Endothelial cell of umbilical vein (primary cell): ENCODE data around the gene PRIMA1. TPM values are rescaled to one million over a fixed set of nuclear protein-coding genes. Genes with fewer than 3 reads are reported as not detected.

ENCODE experiments used
- BruUV-seq: library from RNA; stranded (reverse); fragments of 400-500 nt; replicated peaks from 2 replicates; lab custom pipeline; 2021; lab: Mats Ljungman, UMichigan
- CTCF ChIA-PET: fragments of 300-600, 350-600 bp; sonication (Branson Sonifier 250); formaldehyde crosslinking; loops from one replicate; lab custom pipeline; 2021; ENCODE audit warnings: antibody characterized with exemption, inconsistent platforms; lab: Charles Lee
- POLR2A ChIA-PET: fragments of 300-600, 350-600 bp; sonication (Branson Sonifier 250); formaldehyde crosslinking; loops from one replicate; lab custom pipeline; 2021; ENCODE audit warnings: antibody characterized with exemption, inconsistent platforms; lab: Charles Lee
- DNase-seq: peaks from one replicate; pipeline ENCODE4 v3.0.0-alpha.2; 2011; ENCODE audit warnings: low read depth, low spot score
- FAIRE-seq: peaks from 2 replicates; lab custom pipeline; 2011; peaks lifted over from hg19 to GRCh38; lab: Jason Lieb, UNC
- H2AFZ ChIP-seq: 2 replicates; pipeline ENCODE4 v1.6.0; 2012; ENCODE audit warnings: low read depth, low read length, control low read depth, inconsistent platforms
- H3K27ac ChIP-seq: 2 replicates; pipeline ENCODE4 v1.5.1; 2011; ENCODE audit warnings: low read depth, mild to moderate bottlenecking, control low read depth, low read length, moderate library complexity; ENCODE audit not compliant: insufficient read depth
- H3K27me3 ChIP-seq, 2 experiments: 2 replicates each; pipeline versions ENCODE4 v1.6.0 to v1.6.1; 2011; ENCODE audit warnings: low read length in 2 of 2, mixed read lengths in 1 of 2; ENCODE audit not compliant: control insufficient read depth in 2 of 2, insufficient read depth in 2 of 2
- H3K36me3 ChIP-seq, 2 experiments: 2 replicates in 1 of 2; 3 replicates in 1 of 2; pipeline ENCODE4 v1.5.1; 2011; ENCODE audit warnings: low read length in 2 of 2, mild to moderate bottlenecking in 1 of 2, moderate library complexity in 1 of 2; ENCODE audit not compliant: control insufficient read depth in 2 of 2, insufficient read depth in 2 of 2; ENCODE audit errors: extremely low read depth in 1 of 2
- H3K4me1 ChIP-seq: 3 replicates; pipeline ENCODE4 v1.5.1; 2011; ENCODE audit warnings: mild to moderate bottlenecking, low read length; ENCODE audit not compliant: control insufficient read depth, insufficient read depth; ENCODE audit errors: extremely low read depth
- H3K4me2 ChIP-seq: 2 replicates; pipeline ENCODE4 v1.6.1; 2011; ENCODE audit warnings: low read length, control low read depth, mixed read lengths; ENCODE audit not compliant: insufficient read depth
- H3K4me3 ChIP-seq, 3 experiments: fragments of 200-600 bp in 1 of 3; sonication (generic), shearing (Covaris generic) in 1 of 3; replicated peaks in 1 of 3; 2 replicates each; pipeline ENCODE4 v1.5.1; 2011 to 2016; ENCODE audit warnings: control low read depth in 3 of 3, low read length in 3 of 3, mild to moderate bottlenecking in 2 of 3, inconsistent platforms in 1 of 3, low read depth in 1 of 3, moderate library complexity in 1 of 3; ENCODE audit not compliant: insufficient read depth in 1 of 3
- H3K79me2 ChIP-seq: 2 replicates; pipeline ENCODE4 v1.6.0; 2012; ENCODE audit warnings: low read length, inconsistent platforms; ENCODE audit not compliant: control insufficient read depth, insufficient read depth
- H3K9ac ChIP-seq: replicated peaks from 2 replicates; pipeline ENCODE3; 2011; ENCODE audit warnings: low read length, control low read depth; ENCODE audit not compliant: insufficient read depth; ENCODE audit errors: extremely low read depth
- H3K9me1 ChIP-seq: replicated peaks from 3 replicates; pipeline ENCODE4 v1.6.0; 2011; ENCODE audit warnings: mild to moderate bottlenecking, low read length; ENCODE audit not compliant: control insufficient read depth, insufficient read depth; ENCODE audit errors: extremely low read depth
- H3K9me3 ChIP-seq: replicated peaks from 2 replicates; pipeline ENCODE4 v1.5.1; 2012; ENCODE audit warnings: low read length, inconsistent platforms; ENCODE audit not compliant: control insufficient read depth, insufficient read depth
- H4K20me1 ChIP-seq: replicated peaks from 2 replicates; pipeline ENCODE3; 2011; ENCODE audit warnings: mild to moderate bottlenecking, low read length; ENCODE audit not compliant: control insufficient read depth, insufficient read depth; ENCODE audit errors: extremely low read depth
- CTCF ChIP-seq, 2 donors: IDR thresholded peaks; 1 replicate in 1 of 2; 2 replicates in 1 of 2; pipeline ENCODE4 v1.5.1; 2011; ENCODE audit warnings: low read length in 2 of 2, mild to moderate bottlenecking in 2 of 2, moderate library complexity in 2 of 2, control low read depth in 1 of 2, inconsistent platforms in 1 of 2, low read depth in 1 of 2; ENCODE audit not compliant: insufficient read depth in 1 of 2; ENCODE audit errors: extremely low read depth in 1 of 2
- EZH2 ChIP-seq: IDR thresholded peaks from 2 replicates; pipeline ENCODE4 v1.6.1; 2012; ENCODE audit warnings: borderline replicate concordance, low read depth, mild to moderate bottlenecking, moderate library complexity, low read length, inconsistent platforms; ENCODE audit not compliant: severe bottlenecking
- GATA2 ChIP-seq: IDR thresholded peaks from 2 replicates; pipeline ENCODE4 v1.7.0; 2011; ENCODE audit warnings: low read depth, mild to moderate bottlenecking, moderate library complexity, mixed read lengths, low read length; ENCODE audit not compliant: insufficient read length, insufficient read depth
- JUN ChIP-seq: IDR thresholded peaks from 2 replicates; pipeline ENCODE4 v1.6.1; 2011; ENCODE audit warnings: borderline replicate concordance, low read depth; ENCODE audit not compliant: insufficient read length, insufficient read depth
- MYC ChIP-seq: IDR thresholded peaks from one replicate; pipeline ENCODE4 v1.6.1; 2011; ENCODE audit warnings: mild to moderate bottlenecking, low read depth, low read length
- POLR2AphosphoS5 ChIP-seq: IDR thresholded peaks from 2 replicates; pipeline ENCODE4 v1.6.1; 2012; ENCODE audit warnings: low read depth, mild to moderate bottlenecking, control low read depth, low read length, moderate library complexity; ENCODE audit not compliant: insufficient read depth
- dilution Hi-C: fragments of 300-500 bp; cut with MboI; formaldehyde crosslinking; loops from one replicate; pipeline ENCODE4 v1.15.0; 2019; ENCODE audit warnings: low sequenced_read_pairs; ENCODE audit not compliant: extremely low pct_ligation_motif_present
- intact Hi-C: fragments of 100-400 bp; cut with micrococcal nuclease; formaldehyde crosslinking; loops from one replicate; pipeline ENCODE4 v1.10.0; 2022
- polyA plus RNA-seq, 4 experiments: library from polyadenylated mRNA; depleted of rRNA in 3 of 4; stranded (reverse) in 3 of 4; unstranded in 1 of 4; fragments of >200 nt; gene quantifications; 2 replicates each; pipeline versions ENCODE4 v1.2.1 to v1.2.3, GENCODE V29; 2011 to 2012; ENCODE audit warnings: missing spikeins in 1 of 4
- total RNA-seq: library from RNA; stranded (reverse); gene quantifications from 2 replicates; pipeline ENCODE4 v1.2.3, GENCODE V29; 2021
- TF ChIP-seq, protein P1 (sequence below): IDR thresholded peaks from 2 replicates; pipeline ENCODE4 v1.6.1; 2011; ENCODE audit not compliant: insufficient read depth, insufficient read length

PRIMA1 gene
- total and polyA plus RNA-seq, 2 donors (not counting 3 experiments of a cell fraction or from before 2014, with no cell fraction given) = not detected

- H2AFZ ChIP-seq = no peak overlapping the region
- no TSS peak for BruUV-seq
- dilution Hi-C loops = no loop called here
- H3K27ac ChIP-seq = no peak overlapping the region
- H3K9me3 ChIP-seq = no peaks in the 10 kb centered on the region
- intact Hi-C loops = no loop called here
- H3K4me3 ChIP-seq = no peak overlapping the region
- POLR2A ChIA-PET = no interaction called here
- no peak overlapping the region for H3K4me2 ChIP-seq
- no peaks in the 10 kb centered on the region for H3K36me3 ChIP-seq
- peaks cover 5 to 6% of the 10 kb centered on the region in 2 experiments for H3K27me3 ChIP-seq
- DNase-seq (no peak), FAIRE-seq (no peak)
- H3K9me1 ChIP-seq = no peaks in the 10 kb centered on the region
- no peaks in the 10 kb centered on the region for H3K4me1 ChIP-seq
- H3K9ac ChIP-seq = no peak overlapping the region
- H3K79me2 ChIP-seq = no peaks in the 10 kb centered on the region
- H4K20me1 ChIP-seq = no peaks in the 10 kb centered on the region
- TF ChIP-seq JUN (no peak), EZH2 (no peak), POLR2AphosphoS5 (no peak)
- CTCF ChIA-PET = no interaction called here
Measured at GRCh38 chr14:93790966-93791365, 2.7 kb upstream of the PRIMA1 start.

GRCh38 chr14:93789228-93790130 is 1.2 kb upstream of the PRIMA1 start:
- H3K9me3 ChIP-seq = no peaks in the 10 kb centered on the region
- peaks cover 5 to 6% of the 10 kb centered on the region in 2 experiments for H3K27me3 ChIP-seq
- dilution Hi-C loops (no loop called here), intact Hi-C loops (no loop called here)
- H3K4me3 ChIP-seq = no peak overlapping the region
- no peak for DNase-seq
- no peak for FAIRE-seq
- H2AFZ ChIP-seq = no peak overlapping the region
- H3K4me2 ChIP-seq = no peak overlapping the region
- TF ChIP-seq MYC = no peak
- TF ChIP-seq CTCF (IDR thresholded peaks at IDR 0.05; ENCODE audit: extremely low read depth in 1 of 2, insufficient read depth in 1 of 2, low read depth in 1 of 2, low read length in 2 of 2) = no peak
- no peak for TF ChIP-seq GATA2
- TF ChIP-seq, protein P1, sequence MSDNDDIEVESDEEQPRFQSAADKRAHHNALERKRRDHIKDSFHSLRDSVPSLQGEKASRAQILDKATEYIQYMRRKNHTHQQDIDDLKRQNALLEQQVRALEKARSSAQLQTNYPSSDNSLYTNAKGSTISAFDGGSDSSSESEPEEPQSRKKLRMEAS = no peak
- H3K9ac ChIP-seq = no peak overlapping the region
- no peaks in the 10 kb centered on the region for H3K79me2 ChIP-seq
- no peaks in the 10 kb centered on the region for H4K20me1 ChIP-seq
- no peaks in the 10 kb centered on the region for H3K36me3 ChIP-seq
- no peak overlapping the region for H3K27ac ChIP-seq
- no peaks in the 10 kb centered on the region for H3K4me1 ChIP-seq
- POLR2A ChIA-PET = no interaction called here
- no TSS peak for BruUV-seq
- CTCF ChIA-PET = no interaction called here
- no peaks in the 10 kb centered on the region for H3K9me1 ChIP-seq
